IMR-90 (cell line): ENCODE results near the gene GDPD3.

ENCODE experiments used
- CEBPB ChIP-seq: IDR thresholded peaks from 2 replicates; pipeline ENCODE4 v1.6.1; 2012; ENCODE audit warnings: low read depth, low read length, improper control_type of control experiment
- MAZ ChIP-seq: IDR thresholded peaks from 2 replicates; pipeline ENCODE4 v1.6.1; 2012; ENCODE audit warnings: low read depth, mild to moderate bottlenecking, low read length, improper control_type of control experiment, moderate library complexity, borderline replicate concordance
- POLR2A ChIP-seq: IDR thresholded peaks from 2 replicates; pipeline ENCODE4 v1.6.1; 2012; ENCODE audit warnings: mild to moderate bottlenecking, low read depth, low read length
- RAD21 ChIP-seq: IDR thresholded peaks from 2 replicates; pipeline ENCODE4 v1.6.1; 2012; ENCODE audit warnings: low read length, improper control_type of control experiment
- RCOR1 ChIP-seq: IDR thresholded peaks from 2 replicates; pipeline ENCODE4 v1.6.1; 2012; ENCODE audit warnings: mild to moderate bottlenecking, low read length, improper control_type of control experiment; ENCODE audit not compliant: insufficient replicate concordance
- RFX5 ChIP-seq: IDR thresholded peaks from 2 replicates; pipeline ENCODE4 v1.8.0; 2012; ENCODE audit warnings: low read depth, mild to moderate bottlenecking, low read length, moderate library complexity
- USF2 ChIP-seq: fragments of 150-350 bp; IDR thresholded peaks from 2 replicates; pipeline ENCODE4 v1.6.1; 2017; ENCODE audit warnings: mild to moderate bottlenecking, antibody characterized with exemption, low read length, low read depth
- TF ChIP-seq, protein P1 (sequence below): conservative IDR thresholded peaks from 2 replicates; pipeline ENCODE4 v1.5.1; 2012; ENCODE audit warnings: mild to moderate bottlenecking, low read depth, low read length, improper control_type of control experiment

- TF ChIP-seq RAD21 (no peak), MAZ (no peak), POLR2A (no peak), USF2 (no peak), CEBPB (no peak), RCOR1 (no peak), RFX5 (no peak)
- TF ChIP-seq, protein P1, sequence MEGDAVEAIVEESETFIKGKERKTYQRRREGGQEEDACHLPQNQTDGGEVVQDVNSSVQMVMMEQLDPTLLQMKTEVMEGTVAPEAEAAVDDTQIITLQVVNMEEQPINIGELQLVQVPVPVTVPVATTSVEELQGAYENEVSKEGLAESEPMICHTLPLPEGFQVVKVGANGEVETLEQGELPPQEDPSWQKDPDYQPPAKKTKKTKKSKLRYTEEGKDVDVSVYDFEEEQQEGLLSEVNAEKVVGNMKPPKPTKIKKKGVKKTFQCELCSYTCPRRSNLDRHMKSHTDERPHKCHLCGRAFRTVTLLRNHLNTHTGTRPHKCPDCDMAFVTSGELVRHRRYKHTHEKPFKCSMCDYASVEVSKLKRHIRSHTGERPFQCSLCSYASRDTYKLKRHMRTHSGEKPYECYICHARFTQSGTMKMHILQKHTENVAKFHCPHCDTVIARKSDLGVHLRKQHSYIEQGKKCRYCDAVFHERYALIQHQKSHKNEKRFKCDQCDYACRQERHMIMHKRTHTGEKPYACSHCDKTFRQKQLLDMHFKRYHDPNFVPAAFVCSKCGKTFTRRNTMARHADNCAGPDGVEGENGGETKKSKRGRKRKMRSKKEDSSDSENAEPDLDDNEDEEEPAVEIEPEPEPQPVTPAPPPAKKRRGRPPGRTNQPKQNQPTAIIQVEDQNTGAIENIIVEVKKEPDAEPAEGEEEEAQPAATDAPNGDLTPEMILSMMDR, result 0 out of 2 replicates have a peak, but pooled peaks have one; percentile 1
These were observed 30.7 kb downstream of the GDPD3 start for GRCh38 chr16:30082545-30083090.
